K562 (cell line): ENCODE measurements around the gene CTSZ. TPM values are rescaled to one million over a fixed set of nuclear protein-coding genes. Genes with fewer than 3 reads are reported as not detected.

ENCODE experiments used
- DIDO1 ChIP-seq: fragments of 450-650 bp; IDR thresholded peaks from 2 replicates; pipeline ENCODE4 v1.6.1; 2016; ENCODE audit warnings: low read depth, missing biosample characterization, missing genetic modification characterization
- ERF ChIP-seq: fragments of 450-650 bp; formaldehyde crosslinking; IDR thresholded peaks from 2 replicates; pipeline ENCODE4 v1.4.0; 2020; ENCODE audit warnings: mild to moderate bottlenecking, mixed read lengths
- FOXK2 ChIP-seq, 2 experiments: fragments of 450-650 bp; IDR thresholded peaks in 1 of 2; conservative IDR thresholded peaks in 1 of 2; 2 replicates each; pipeline ENCODE4 v1.6.1; 2016; ENCODE audit warnings: low read depth in 2 of 2, mild to moderate bottlenecking in 1 of 2
- GABPB1 ChIP-seq: sonication (generic); formaldehyde crosslinking; IDR thresholded peaks from 2 replicates; pipeline ENCODE4 v1.8.0; 2022; ENCODE audit warnings: mild to moderate bottlenecking, missing genetic modification reagents
- HCFC1 ChIP-seq: IDR thresholded peaks from 2 replicates; pipeline ENCODE4 v1.6.1; 2012; ENCODE audit warnings: low read depth, low read length, improper control_type of control experiment
- HLTF ChIP-seq: fragments of 450-650 bp; IDR thresholded peaks from 2 replicates; pipeline ENCODE4 v1.6.1; 2016
- HMG20B ChIP-seq: fragments of 250-450 bp; sonication (Bioruptor Pico); IDR thresholded peaks from 2 replicates; pipeline ENCODE4 v1.5.0; 2021; ENCODE audit warnings: mild to moderate bottlenecking
- KAT7 ChIP-seq: sonication (generic); formaldehyde crosslinking; IDR thresholded peaks from 2 replicates; pipeline ENCODE4 v1.8.0; 2022; ENCODE audit warnings: missing genetic modification reagents, mild to moderate bottlenecking, borderline replicate concordance
- KLF1 ChIP-seq: fragments of 450-650 bp; IDR thresholded peaks from 2 replicates; pipeline ENCODE4 v1.6.1; 2016; ENCODE audit warnings: missing genetic modification characterization, missing compliant biosample characterization
- RBFOX2 ChIP-seq: fragments of 200-400 bp; formaldehyde crosslinking; IDR thresholded peaks from 2 replicates; pipeline ENCODE4 v1.6.1; 2017; ENCODE audit warnings: low read depth, mild to moderate bottlenecking, low read length, moderate library complexity
- RBM39 ChIP-seq: fragments of 200-400 bp; formaldehyde crosslinking; optimal IDR thresholded peaks from 2 replicates; pipeline ENCODE3; 2018; ENCODE audit warnings: low read depth, low read length
- RHOXF2B ChIP-seq: fragments of 250-450 bp; sonication (Bioruptor Pico); conservative IDR thresholded peaks from 2 replicates; pipeline ENCODE4 v1.5.1; 2021
- SMAD4 ChIP-seq: fragments of 250-450 bp; sonication (Bioruptor Pico); conservative IDR thresholded peaks from 2 replicates; pipeline ENCODE4 v1.8.0; 2021; ENCODE audit warnings: inconsistent platforms, mild to moderate bottlenecking, moderate library complexity
- SMARCA5 ChIP-seq: fragments of 450-650 bp; IDR thresholded peaks from 2 replicates; pipeline ENCODE4 v1.6.1; 2016
- SMARCE1 ChIP-seq: fragments of 450-650 bp; IDR thresholded peaks from 2 replicates; pipeline ENCODE4 v1.7.1; 2016; ENCODE audit warnings: mild to moderate bottlenecking
- SOX6 ChIP-seq: fragments of 450-650 bp; IDR thresholded peaks from 2 replicates; pipeline ENCODE4 v1.6.1; 2014; ENCODE audit warnings: mild to moderate bottlenecking
- polyA plus RNA-seq, 8 experiments: library from polyadenylated mRNA; depleted of rRNA in 4 of 8; stranded (reverse) in 5 of 8; unstranded in 3 of 8; fragments of >200 nt; fragmentation: Nextera tagmentation in 2 of 8; fragmentation: Illumina TruSeq in 1 of 8; extraction: Ambion mirVana in 2 of 8; extraction: Trizol in 1 of 8; gene quantifications; 2 replicates each; pipeline versions ENCODE4 v1.2.1 to v1.2.3, GENCODE V29; 2011 to 2014; ENCODE audit warnings: inconsistent platforms in 1 of 8, missing spikeins in 1 of 8
- total RNA-seq, 7 experiments: library from RNA; depleted of rRNA in 6 of 7; stranded (reverse); fragments of >200 nt in 6 of 7; fragmentation: Illumina TruSeq in 2 of 7; extraction: Trizol in 2 of 7; gene quantifications; 2 replicates each; pipeline versions ENCODE4 v1.2.1 to v1.2.3, GENCODE V29; 2011 to 2021; ENCODE audit warnings: low replicate concordance in 1 of 7
- TF ChIP-seq, protein P1 (sequence below): sonication (generic); formaldehyde crosslinking; IDR thresholded peaks from 2 replicates; pipeline ENCODE4 v1.8.0; 2022; ENCODE audit warnings: missing genetic modification reagents, mild to moderate bottlenecking, moderate library complexity, borderline replicate concordance
- TF ChIP-seq, protein P2 (sequence below): fragments of 250-450 bp; sonication (Bioruptor Pico); IDR thresholded peaks from 2 replicates; pipeline ENCODE4 v1.5.0; 2021; ENCODE audit warnings: mild to moderate bottlenecking, borderline replicate concordance

The CTSZ gene
- total and polyA plus RNA-seq, 9 of the 15 experiments (the other 6 are each of a cell fraction or from before 2014, with no cell fraction given): 1.6 to 143 (median 82.8) TPM

DNA sequence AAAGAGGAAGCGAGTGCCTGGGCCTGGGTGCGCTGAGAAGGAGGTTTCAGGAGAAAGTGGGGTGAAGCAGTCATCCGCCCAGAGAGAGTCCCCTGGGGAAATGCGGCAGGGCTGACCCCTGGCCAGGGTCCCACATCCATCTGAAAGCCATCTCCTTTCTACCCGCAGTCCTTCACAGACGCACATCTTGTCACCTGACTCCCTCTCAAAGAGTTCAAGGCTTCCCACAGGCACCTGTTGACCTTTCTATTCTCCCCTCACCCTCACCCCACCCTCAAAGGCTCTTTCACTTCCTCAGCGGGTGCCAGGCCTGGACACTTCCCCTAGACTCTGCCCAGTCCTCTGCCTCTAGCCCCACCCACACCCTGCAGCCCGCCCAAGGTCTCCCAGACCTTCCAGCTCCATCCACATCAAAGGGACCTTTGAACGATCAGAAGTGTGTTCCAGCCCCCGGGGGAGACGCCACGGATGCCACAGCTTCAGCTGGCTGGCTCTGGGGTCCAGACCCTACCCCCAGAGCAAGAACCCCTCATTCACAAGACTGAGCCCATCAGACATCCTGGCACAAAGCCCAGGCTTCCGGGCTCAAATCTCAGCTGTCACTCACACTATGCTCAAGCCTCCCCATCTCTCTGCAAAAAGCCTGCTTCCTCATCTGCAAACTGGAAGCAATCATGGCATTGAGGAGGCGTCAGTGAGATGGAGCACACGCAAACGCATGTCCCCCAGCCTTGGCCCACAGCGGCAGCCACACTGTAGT is 2.1 kb downstream of the CTSZ start (continued):
- TF ChIP-seq RHOXF2B (CRISPR knock-in tag): no peak
- no peak for TF ChIP-seq GABPB1 (CRISPR knock-in tag)
- TF ChIP-seq HLTF: no peak
- TF ChIP-seq KAT7 (CRISPR knock-in tag): no peak
- TF ChIP-seq ERF (CRISPR knock-in tag): no peak
- TF ChIP-seq, protein P1, sequence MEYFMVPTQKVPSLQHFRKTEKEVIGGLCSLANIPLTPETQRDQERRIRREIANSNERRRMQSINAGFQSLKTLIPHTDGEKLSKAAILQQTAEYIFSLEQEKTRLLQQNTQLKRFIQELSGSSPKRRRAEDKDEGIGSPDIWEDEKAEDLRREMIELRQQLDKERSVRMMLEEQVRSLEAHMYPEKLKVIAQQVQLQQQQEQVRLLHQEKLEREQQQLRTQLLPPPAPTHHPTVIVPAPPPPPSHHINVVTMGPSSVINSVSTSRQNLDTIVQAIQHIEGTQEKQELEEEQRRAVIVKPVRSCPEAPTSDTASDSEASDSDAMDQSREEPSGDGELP (CRISPR knock-in tag): no peak
- TF ChIP-seq, protein P2, sequence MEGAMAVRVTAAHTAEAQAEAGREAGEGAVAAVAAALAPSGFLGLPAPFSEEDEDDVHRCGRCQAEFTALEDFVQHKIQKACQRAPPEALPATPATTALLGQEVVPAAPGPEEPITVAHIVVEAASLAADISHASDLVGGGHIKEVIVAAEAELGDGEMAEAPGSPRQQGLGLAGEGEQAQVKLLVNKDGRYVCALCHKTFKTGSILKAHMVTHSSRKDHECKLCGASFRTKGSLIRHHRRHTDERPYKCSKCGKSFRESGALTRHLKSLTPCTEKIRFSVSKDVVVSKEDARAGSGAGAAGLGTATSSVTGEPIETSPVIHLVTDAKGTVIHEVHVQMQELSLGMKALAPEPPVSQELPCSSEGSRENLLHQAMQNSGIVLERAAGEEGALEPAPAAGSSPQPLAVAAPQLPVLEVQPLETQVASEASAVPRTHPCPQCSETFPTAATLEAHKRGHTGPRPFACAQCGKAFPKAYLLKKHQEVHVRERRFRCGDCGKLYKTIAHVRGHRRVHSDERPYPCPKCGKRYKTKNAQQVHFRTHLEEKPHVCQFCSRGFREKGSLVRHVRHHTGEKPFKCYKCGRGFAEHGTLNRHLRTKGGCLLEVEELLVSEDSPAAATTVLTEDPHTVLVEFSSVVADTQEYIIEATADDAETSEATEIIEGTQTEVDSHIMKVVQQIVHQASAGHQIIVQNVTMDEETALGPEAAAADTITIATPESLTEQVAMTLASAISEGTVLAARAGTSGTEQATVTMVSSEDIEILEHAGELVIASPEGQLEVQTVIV (CRISPR knock-in tag): no peak
- TF ChIP-seq HMG20B (CRISPR knock-in tag): no peak
- TF ChIP-seq SMAD4 (CRISPR knock-in tag): no peak
- no peak for TF ChIP-seq FOXK2 (conservative IDR thresholded peaks at IDR 0.05 in 1 of 2, IDR thresholded peaks at IDR 0.05 in 1 of 2; ENCODE audit: low read depth in 2 of 2)
- TF ChIP-seq KLF1 (tag): no peak
- TF ChIP-seq SOX6: no peak
- no peak for TF ChIP-seq SMARCE1
- TF ChIP-seq RBFOX2: 0 out of 2 replicates have a peak, but pooled peaks have one; percentile 2
- TF ChIP-seq SMARCA5: no peak
- no peak for TF ChIP-seq RBM39
- TF ChIP-seq DIDO1 (tag): no peak
- TF ChIP-seq HCFC1: no peak
